GM23338 (cell line): ENCODE measurements around the gene SLC49A4. TPM values are rescaled to one million over a fixed set of nuclear protein-coding genes. Genes with fewer than 3 reads are reported as not detected.

Experiments
- ATAC-seq: fragments of 200-7000 bp; cut with Tn5 transposase; 3 replicates; pipeline ENCODE4 v1.9.1; 2020
- DNase-seq: peaks from one replicate; pipeline ENCODE4 v3.0.0-alpha.2; 2015; ENCODE audit warnings: low spot score
- H2AFZ ChIP-seq: fragments of 200-600 bp; sonication (generic); 2 replicates; pipeline ENCODE4 v1.8.0; 2016; ENCODE audit warnings: antibody characterized with exemption, mild to moderate bottlenecking, moderate library complexity
- H3F3A ChIP-seq: fragments of 200-600 bp; sonication (generic); replicated peaks from 2 replicates; pipeline ENCODE4 v1.8.0; 2017; ENCODE audit warnings: antibody characterized with exemption, mixed run types, low read depth
- H3K27ac ChIP-seq: fragments of 200-600 bp; sonication (generic); 2 replicates; pipeline ENCODE4 v1.6.1; 2016; ENCODE audit warnings: low read depth
- H3K27me3 ChIP-seq: fragments of 200-600 bp; sonication (generic); 2 replicates; pipeline ENCODE4 v1.8.0; 2016; ENCODE audit warnings: mild to moderate bottlenecking, mixed run types, moderate library complexity; ENCODE audit not compliant: insufficient read depth
- H3K36me3 ChIP-seq: fragments of 200-600 bp; sonication (generic); 2 replicates; pipeline ENCODE4 v1.8.0; 2016; ENCODE audit warnings: mild to moderate bottlenecking; ENCODE audit not compliant: insufficient read depth
- H3K4me1 ChIP-seq: fragments of 200-600 bp; sonication (generic); 2 replicates; pipeline ENCODE4 v1.8.0; 2016; ENCODE audit warnings: mild to moderate bottlenecking, moderate library complexity; ENCODE audit not compliant: insufficient read depth
- H3K4me2 ChIP-seq: fragments of 200-600 bp; sonication (generic); 2 replicates; pipeline ENCODE4 v1.7.1; 2017; ENCODE audit warnings: mixed run types
- H3K4me3 ChIP-seq: fragments of 200-600 bp; sonication (generic); 2 replicates; pipeline ENCODE4 v1.6.1; 2016; ENCODE audit warnings: mixed run types
- H3K79me2 ChIP-seq: fragments of 200-600 bp; sonication (generic); replicated peaks from 2 replicates; pipeline ENCODE4 v1.8.0; 2017; ENCODE audit warnings: mild to moderate bottlenecking; ENCODE audit not compliant: insufficient read depth
- H3K9me2 ChIP-seq: fragments of 200-600 bp; sonication (generic); 2 replicates; pipeline ENCODE4 v1.8.0; 2017; ENCODE audit not compliant: insufficient read depth
- H4K20me1 ChIP-seq: fragments of 200-600 bp; sonication (generic); replicated peaks from 2 replicates; pipeline ENCODE4 v1.8.0; 2017; ENCODE audit warnings: mild to moderate bottlenecking; ENCODE audit not compliant: insufficient read depth
- H3K27ac Mint-ChIP-seq: 2 replicates; pipeline ENCODE4 v1.8.0; 2020; ENCODE audit warnings: inconsistent platforms, mild to moderate bottlenecking, moderate library complexity, mixed read lengths
- H3K27me3 Mint-ChIP-seq: 3 replicates; pipeline ENCODE4 v1.8.0; 2022; ENCODE audit warnings: low read depth, mild to moderate bottlenecking, moderate library complexity, mixed read lengths, inconsistent platforms; ENCODE audit not compliant: insufficient read depth, poor library complexity
- H3K36me3 Mint-ChIP-seq: 3 replicates; pipeline ENCODE4 v1.8.0; 2021; ENCODE audit warnings: low read depth, mild to moderate bottlenecking, inconsistent platforms, moderate library complexity, mixed read lengths
- H3K4me1 Mint-ChIP-seq: 3 replicates; pipeline ENCODE4 v1.8.0; 2020; ENCODE audit warnings: mild to moderate bottlenecking, inconsistent platforms, mixed read lengths
- H3K4me3 Mint-ChIP-seq: 3 replicates; pipeline ENCODE4 v1.8.0; 2021; ENCODE audit warnings: moderate library complexity, mild to moderate bottlenecking, inconsistent platforms, mixed read lengths
- H3K9me3 Mint-ChIP-seq: 3 replicates; pipeline ENCODE4 v1.8.0; 2020; ENCODE audit warnings: moderate library complexity, mild to moderate bottlenecking, inconsistent platforms, mixed read lengths
- CREB1 ChIP-seq: fragments of 250-450 bp; sonication (Bioruptor Pico); IDR thresholded peaks from 2 replicates; pipeline ENCODE4 v1.5.0; 2020; ENCODE audit warnings: low read depth, mild to moderate bottlenecking, moderate library complexity
- CTCF ChIP-seq, 2 experiments: fragments of 200-600 bp in 1 of 2; sonication (generic) in 1 of 2; conservative IDR thresholded peaks; 2 replicates each; pipeline versions ENCODE4 v1.5.1 to v1.6.1; 2016 to 2017; ENCODE audit warnings: antibody characterized with exemption in 2 of 2, low read depth in 2 of 2, mild to moderate bottlenecking in 2 of 2, moderate library complexity in 1 of 2
- ETS1 ChIP-seq: IDR thresholded peaks from 2 replicates; pipeline ENCODE4 v1.6.1; 2016; ENCODE audit warnings: antibody characterized with exemption
- EZH2 ChIP-seq: fragments of 200-600 bp; sonication (generic); IDR thresholded peaks from one replicate; pipeline ENCODE4 v1.8.0; 2017; ENCODE audit warnings: antibody characterized with exemption, mild to moderate bottlenecking, low read depth; ENCODE audit not compliant: unreplicated experiment
- EZH2phosphoT487 ChIP-seq: fragments of 200-600 bp; sonication (generic); IDR thresholded peaks from one replicate; pipeline ENCODE4 v1.8.1; 2018; ENCODE audit warnings: antibody characterized with exemption; ENCODE audit not compliant: unreplicated experiment
- JUNB ChIP-seq: IDR thresholded peaks from one replicate; pipeline ENCODE4 v1.6.1; 2016; ENCODE audit warnings: antibody characterized with exemption; ENCODE audit not compliant: unreplicated experiment
- NANOG ChIP-seq: IDR thresholded peaks from 2 replicates; pipeline ENCODE4 v1.6.1; 2016; ENCODE audit warnings: antibody characterized with exemption, borderline replicate concordance
- POLR2AphosphoS5 ChIP-seq: IDR thresholded peaks from 2 replicates; pipeline ENCODE4 v1.6.1; 2016; ENCODE audit warnings: antibody characterized with exemption, low read depth
- REST ChIP-seq: IDR thresholded peaks from one replicate; pipeline ENCODE4 v1.6.1; 2018; ENCODE audit warnings: antibody characterized with exemption; ENCODE audit not compliant: unreplicated experiment
- STAT1 ChIP-seq: IDR thresholded peaks from one replicate; pipeline ENCODE4 v1.6.1; 2016; ENCODE audit warnings: antibody characterized with exemption; ENCODE audit not compliant: unreplicated experiment
- ZNF114 ChIP-seq: fragments of 250-450 bp; sonication (Bioruptor Pico); IDR thresholded peaks from 2 replicates; pipeline ENCODE4 v1.5.0; 2020; ENCODE audit warnings: mild to moderate bottlenecking, moderate library complexity
- ZNF331 ChIP-seq: fragments of 250-450 bp; sonication (Bioruptor Pico); IDR thresholded peaks from 2 replicates; pipeline ENCODE4 v1.5.0; 2020; ENCODE audit warnings: low read depth, mild to moderate bottlenecking, moderate library complexity
- ZNF462 ChIP-seq: fragments of 250-450 bp; sonication (Bioruptor Pico); IDR thresholded peaks from 2 replicates; pipeline ENCODE4 v1.5.0; 2020; ENCODE audit warnings: mild to moderate bottlenecking, moderate library complexity
- polyA plus RNA-seq: library from polyadenylated mRNA; unstranded; fragments of >200 nt; fragmentation: Nextera tagmentation; extraction: Ambion mirVana; gene quantifications from 2 replicates; pipeline ENCODE4 v1.2.1, GENCODE V29; 2016
- total RNA-seq: library from RNA; depleted of rRNA; stranded (reverse); fragments of >200 nt; shearing (Covaris generic); gene quantifications from 2 replicates; pipeline ENCODE4 v1.2.3, GENCODE V29; 2014

The SLC49A4 gene
- total and polyA plus RNA-seq, 2 experiments from 2014 or later = 3.7 to 16.8 TPM

- H3K27ac Mint-ChIP-seq = no peak overlapping the region
- no peaks in the 10 kb centered on the region for H3K36me3 Mint-ChIP-seq
- no peak for ATAC-seq
- no peaks in the 10 kb centered on the region; the same call in 2 of the 3 replicates for H3K4me1 Mint-ChIP-seq
- DNase-seq = no peak
- H4K20me1 ChIP-seq = no peaks in the 10 kb centered on the region; the same call in 1 of the 2 replicates
- no peak overlapping the region for H3K27ac ChIP-seq
- no peaks in the 10 kb centered on the region for H3K9me2 ChIP-seq
- H3K4me2 ChIP-seq = no peak overlapping the region
- H3F3A ChIP-seq = no peaks in the 10 kb centered on the region
- no peaks in the 10 kb centered on the region for H3K9me3 Mint-ChIP-seq
- H2AFZ ChIP-seq = no peak overlapping the region
- H3K4me3 Mint-ChIP-seq = no peak overlapping the region
- no peaks in the 10 kb centered on the region for H3K4me1 ChIP-seq
- H3K27me3 Mint-ChIP-seq = peaks cover 5% of the 10 kb centered on the region
- no peak overlapping the region for H3K4me3 ChIP-seq
- no peaks in the 10 kb centered on the region for H3K79me2 ChIP-seq
- no peak for TF ChIP-seq REST
- no peak for TF ChIP-seq CTCF (conservative IDR thresholded peaks at IDR 0.05; ENCODE audit: low read depth in 2 of 2)
- no peak for TF ChIP-seq CREB1
- TF ChIP-seq EZH2phosphoT487 = no peak
- no peak for TF ChIP-seq ETS1
- TF ChIP-seq ZNF331 (CRISPR knock-in tag) = no peak
- no peak for TF ChIP-seq NANOG
- TF ChIP-seq EZH2 = no peak
- TF ChIP-seq ZNF462 = no peak
- no peak for TF ChIP-seq JUNB
- TF ChIP-seq POLR2AphosphoS5 = no peak
- TF ChIP-seq ZNF114 (CRISPR knock-in tag) = no peak
- TF ChIP-seq STAT1 = no peak
- no peaks in the 10 kb centered on the region for H3K36me3 ChIP-seq
- peaks cover 29% of the 10 kb centered on the region for H3K27me3 ChIP-seq
Observed at GRCh38 chr3:122923611-122924010, 128.7 kb downstream of the SLC49A4 start.
